GM21526 (cell line): ENCODE data around the gene NAV2.

Experiments
- ATAC-seq: cut with Tn5 transposase; IDR thresholded peaks from one replicate; pipeline ENCODE4 v1.9.1; 2021; ENCODE audit warnings: moderate library complexity; ENCODE audit not compliant: unreplicated experiment, low FRiP score

Gene NAV2

DNA sequence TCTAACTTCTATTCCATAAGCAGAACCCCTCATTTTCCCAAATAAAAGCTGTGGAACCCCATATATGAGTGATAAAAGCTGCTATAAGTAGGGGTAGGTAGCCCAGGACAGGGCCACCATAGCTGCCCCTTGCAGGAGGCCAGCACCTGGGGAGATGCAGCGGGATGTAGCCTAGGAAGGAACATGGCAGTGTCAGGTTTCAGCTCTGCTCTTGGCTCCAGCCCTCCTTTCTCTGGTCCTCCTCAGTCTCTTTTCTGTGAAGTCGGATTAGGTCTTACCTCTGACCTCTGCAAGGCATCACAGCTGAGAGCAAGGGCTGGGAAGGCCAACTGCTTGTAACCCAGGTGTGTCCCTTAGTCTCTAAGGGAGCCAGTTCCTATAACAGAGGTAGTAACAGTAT lies 135.6 kb downstream of the NAV2 start:
- no peak for ATAC-seq

DNA sequence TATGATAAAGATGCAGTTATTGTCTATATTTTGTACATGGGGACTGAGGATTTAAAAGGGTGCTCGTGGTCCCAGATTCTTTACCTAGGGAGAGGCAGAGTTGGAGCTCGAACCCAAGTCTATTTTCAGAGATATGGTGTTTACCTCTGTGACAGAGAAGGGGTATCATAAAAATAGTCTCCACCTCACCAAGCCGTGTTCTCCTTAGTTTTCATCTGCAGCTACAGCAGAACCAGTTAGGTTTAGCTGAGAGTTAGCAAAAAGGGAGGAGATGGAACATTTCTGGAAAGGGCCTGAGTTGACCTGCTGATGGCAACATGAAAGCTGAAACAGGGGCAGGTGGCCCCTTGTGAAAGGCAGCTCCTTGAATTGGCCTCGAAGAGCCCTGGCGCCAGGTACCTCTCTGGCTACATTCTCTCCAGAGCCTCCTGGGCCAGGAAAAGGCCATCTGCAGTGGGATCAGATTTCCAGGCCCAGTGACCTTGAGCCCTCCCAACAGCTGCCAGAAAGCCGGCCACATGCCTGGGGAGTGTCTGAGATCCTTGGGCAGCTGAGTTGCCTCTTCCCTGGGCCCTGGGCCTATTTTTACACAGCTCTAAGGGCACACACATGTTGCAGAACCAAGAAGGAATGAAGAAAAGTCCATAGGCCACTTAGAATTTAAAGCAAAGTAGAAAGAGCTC lies 136.6 kb downstream of the NAV2 start:
- no peak for ATAC-seq

DNA sequence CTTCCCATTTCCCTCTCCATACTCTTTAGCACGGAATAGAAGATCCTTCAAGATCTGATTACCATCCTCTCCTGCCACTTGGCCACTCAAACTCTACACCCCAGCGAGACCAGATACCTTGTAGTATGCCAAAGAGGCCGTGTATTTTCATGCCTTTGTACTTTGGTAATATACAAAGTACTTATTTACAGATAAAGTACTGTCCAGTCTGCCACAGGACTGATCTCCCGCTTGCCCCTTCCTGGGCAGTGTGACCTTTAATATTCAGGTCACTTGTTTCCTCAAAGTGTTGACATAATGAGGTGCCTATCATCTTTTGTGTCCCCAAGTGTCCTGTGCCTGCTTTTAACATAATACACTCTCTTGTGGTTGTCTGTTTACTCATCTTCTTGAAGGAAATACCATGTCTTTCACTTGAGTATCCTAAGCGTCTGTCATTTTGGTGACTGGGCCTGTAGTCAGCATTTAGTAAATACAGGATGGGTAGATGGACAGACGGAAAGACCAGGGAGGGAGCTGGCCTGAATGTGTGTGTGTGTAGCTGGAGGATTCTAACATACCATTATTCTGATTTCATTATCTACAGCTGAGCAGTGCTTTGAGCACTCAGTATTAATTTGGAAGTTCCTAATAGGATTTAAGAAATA lies 137.4 kb downstream of the NAV2 start:
- no peak for ATAC-seq

DNA sequence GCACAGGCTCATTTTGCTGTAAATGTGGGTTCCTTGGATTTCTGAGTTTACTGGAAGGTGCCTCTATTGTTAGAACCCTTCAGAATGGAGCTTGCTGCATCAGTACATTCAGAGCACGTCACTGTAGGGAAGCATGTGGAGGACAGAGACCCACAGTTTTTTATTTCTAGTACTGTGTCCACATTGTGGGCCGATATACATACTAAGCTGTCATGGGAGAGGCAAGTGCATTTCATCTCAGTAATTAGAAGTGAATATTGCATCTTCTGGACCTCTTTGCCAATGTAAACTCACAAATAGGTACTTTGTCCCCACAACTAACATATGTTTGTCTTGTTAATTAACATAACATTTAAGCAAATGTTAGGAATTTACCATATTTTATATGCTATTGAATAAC lies 139.7 kb downstream of the NAV2 start:
- no peak for ATAC-seq

DNA sequence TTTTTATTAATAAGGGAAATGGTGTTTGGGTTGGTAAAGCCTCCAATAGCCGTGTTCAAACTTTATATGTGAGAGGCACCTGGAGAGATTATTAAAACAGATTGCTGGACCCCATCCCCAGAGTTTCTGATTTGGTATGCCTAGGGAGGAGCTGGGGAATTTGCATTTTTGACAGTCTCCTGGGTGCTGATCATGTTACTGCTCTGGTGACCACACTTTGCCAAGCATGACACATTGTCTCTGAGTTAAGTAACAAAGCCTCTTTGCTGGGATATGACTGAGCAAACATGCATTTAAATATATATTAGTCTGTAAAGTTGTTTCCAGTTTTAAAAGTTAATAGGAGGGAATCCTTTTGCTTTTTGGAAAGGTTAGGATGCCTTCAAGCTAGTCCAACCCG lies 140.4 kb downstream of the NAV2 start:
- ATAC-seq: no peak

DNA sequence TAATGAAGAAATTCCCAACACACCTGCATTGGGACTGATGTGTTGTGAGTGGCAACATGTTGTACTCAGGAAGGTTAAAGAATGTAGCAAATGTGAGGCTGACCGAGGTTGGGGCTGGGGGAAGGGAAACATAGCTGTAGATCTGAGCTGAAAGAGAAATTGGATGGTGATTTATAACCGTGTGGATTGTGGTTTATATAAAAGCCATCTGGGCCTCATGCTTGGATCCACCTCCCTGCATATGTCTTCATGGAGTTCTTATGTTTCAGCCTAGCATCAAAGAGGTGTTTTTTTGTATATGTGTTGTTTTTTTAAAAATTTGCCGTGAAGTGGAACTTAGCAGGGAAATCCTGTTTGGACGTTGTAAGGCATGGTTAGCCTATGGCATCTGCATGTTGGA lies 141.3 kb downstream of the NAV2 start:
- no peak for ATAC-seq

DNA sequence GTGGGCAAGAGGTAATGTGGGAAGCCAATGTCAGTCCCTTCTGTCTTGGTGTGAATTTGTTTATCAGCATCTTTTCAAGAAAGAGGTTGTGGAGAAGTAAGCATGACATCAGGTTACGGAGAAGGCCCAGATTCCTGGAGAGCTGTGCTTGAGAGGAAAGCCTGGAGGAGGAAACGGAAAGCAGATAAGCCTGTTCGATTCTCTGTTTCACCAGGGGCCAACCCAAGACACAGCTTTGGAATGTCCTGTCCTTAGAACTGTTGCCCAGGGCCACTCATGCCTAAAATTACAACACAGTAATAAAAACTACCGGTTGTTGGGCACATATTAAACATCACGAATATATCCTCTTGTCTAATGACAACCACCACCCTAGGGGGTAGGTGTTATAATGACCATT lies 148.5 kb downstream of the NAV2 start:
- ATAC-seq: no peak

DNA sequence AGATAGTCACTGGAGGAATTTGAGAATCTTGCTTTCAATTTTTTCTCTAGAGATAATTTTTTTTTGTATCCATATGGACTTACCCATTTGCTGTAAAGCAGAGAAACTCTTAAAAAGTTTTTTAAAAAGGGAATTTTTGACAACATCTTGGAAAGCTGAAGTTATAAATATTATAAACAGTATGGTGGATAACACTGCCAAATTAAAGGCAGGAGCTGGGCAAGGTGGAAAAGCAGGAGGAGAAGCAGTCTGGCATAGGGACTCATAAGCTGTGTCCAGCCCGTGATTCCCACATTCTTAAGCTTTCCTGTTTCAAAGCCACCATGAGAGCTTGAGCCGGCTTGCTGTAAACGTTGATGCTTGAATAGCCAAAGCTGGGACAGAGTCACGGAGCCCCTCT lies 149.5 kb downstream of the NAV2 start:
- ATAC-seq: no peak

DNA sequence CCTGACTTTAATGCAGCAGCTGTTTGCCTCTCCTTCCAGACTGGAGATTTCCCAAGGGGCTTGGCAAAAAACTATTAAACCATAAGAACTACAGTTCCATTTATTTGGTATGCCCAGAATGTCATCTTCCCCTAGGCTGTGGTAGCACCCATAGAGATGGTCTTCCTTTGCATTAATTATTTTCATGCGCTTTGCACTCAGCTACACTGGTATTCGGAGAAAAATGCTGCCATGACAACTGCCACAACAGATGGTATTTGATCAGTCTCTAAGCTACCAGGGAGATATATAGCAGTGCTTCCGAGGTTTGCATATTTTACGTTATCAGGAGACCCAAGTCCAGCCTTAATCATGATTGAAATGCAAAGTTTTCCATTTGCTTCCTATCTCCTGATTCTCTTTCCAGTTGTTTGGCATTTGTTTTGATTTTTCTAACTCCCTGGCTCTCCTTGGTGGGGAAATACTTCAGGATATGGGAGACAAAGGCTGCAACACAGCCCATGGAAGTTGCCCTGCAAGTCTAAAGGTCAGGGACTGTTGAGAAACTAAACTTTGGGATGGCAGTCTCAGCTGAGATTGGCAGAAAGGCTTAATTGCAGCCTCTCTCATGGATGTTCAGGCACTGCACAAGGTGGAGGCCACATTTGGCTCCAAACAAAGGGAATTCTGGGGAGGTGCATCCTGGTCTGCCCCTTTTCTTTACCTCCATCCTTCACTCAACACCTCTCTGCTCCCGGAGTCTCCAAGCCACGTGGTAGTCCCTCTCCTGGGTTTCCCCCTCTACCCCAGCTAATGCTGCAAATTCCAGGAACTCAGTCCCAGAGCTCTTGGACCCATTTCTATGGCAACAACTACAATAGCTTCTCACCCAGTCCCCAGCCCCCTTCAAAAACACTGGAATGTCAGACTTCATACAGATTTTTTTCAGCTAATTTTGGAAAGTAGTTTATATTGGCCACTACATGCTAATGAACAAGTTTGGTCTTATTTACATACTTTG lies 151.8 kb downstream of the NAV2 start:
- ATAC-seq: no peak

DNA sequence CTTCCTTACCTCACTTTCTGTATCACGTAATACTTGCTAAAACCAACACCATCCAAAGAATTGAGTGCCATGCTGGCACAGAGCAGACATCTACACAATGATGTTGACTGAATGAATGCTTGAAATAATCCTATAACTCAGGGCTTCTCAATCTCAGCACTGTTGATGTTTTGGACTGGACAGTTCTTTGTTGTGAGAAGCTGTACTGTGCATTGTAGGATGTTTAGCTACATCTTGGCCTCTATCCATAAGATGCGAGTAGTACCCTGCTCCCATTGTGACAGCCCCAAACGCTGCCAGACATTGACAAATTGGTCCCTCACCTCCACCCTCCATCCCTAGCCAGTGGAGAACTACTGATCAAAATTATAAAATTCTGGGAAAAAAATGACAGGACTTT lies 153.4 kb downstream of the NAV2 start:
- ATAC-seq: no peak

DNA sequence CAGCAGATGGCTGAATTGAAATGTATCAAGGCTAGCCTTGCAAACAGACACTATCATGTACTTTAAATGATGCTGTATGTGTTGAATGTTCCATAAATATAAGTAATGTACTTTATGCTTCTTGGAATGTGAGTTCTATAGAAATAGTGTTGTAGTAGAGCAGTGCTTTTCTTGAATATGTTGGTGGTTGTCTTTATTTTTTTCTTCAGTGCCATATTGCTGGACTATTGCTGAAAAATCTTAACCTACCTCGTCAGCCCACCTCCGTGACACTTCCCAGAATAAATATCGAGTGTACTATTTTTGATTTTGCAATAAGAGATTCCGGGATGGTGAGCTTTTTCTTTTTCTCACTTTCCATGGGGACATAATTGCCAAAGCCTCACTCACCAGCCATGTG lies 153.9 kb downstream of the NAV2 start:
- ATAC-seq: no peak

DNA sequence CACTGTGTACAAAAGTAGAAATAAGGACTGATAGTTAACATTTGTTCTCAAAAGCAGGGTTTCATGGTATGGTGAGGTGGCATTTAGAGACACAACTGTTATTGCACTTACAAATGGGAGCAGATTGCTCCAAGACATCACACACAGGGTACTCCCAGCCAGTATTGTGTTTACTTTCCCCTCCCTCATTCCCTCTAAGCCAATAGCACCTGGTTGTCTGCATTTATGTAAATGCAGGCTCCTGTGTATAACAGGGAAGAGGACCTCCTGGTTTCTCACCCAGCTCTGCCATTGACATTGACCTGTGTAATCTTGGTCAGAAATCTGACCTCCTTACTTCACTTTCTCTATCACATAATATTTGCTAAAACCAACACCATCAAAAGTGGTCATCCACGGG lies 154.4 kb downstream of the NAV2 start:
- ATAC-seq: no peak

DNA sequence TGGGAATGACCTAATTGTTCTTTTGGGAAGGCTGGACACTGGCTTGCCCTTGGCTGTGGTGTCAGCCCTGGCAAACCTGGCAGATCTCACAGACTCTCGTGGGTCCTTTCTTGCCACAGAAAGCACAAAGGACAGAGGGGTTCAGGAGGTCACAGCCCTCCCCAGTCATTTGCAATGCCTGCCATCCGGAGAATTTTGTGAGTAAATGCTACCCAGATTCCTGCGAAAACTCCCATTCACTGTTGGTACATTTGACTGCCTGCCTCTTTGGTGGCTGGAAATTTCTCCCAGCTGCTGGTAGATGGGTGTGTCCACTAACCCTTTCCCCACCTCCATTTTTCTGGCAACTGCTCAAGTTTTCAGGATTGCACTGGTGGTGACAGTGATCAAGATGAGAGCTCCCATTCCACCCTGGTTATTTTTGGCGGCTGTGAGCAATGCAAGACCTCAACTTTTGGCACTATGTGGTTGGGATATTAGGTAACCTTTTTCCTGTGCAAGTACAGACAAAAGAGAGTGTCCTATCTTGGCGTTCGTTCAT lies 155.7 kb downstream of the NAV2 start:
- ATAC-seq: no peak

DNA sequence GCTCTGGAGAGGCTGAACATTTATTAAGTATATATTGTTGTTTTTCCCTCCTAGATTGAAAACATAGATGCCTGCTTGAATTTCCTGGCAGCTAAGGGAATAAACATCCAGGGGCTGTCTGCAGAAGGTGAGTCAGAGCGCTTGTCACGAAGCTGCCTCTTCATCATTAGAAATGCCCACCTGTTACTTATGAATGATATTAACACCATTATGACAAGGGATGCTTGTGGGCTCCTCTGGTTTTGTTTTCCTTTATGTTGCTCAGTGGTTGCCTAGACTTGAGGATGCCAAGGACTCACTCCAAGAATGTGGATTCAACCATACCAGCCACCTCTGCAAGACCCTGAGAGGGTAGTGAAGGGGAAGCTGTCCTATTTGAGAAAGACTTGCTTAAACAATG lies 156.2 kb downstream of the NAV2 start:
- ATAC-seq: no peak

DNA sequence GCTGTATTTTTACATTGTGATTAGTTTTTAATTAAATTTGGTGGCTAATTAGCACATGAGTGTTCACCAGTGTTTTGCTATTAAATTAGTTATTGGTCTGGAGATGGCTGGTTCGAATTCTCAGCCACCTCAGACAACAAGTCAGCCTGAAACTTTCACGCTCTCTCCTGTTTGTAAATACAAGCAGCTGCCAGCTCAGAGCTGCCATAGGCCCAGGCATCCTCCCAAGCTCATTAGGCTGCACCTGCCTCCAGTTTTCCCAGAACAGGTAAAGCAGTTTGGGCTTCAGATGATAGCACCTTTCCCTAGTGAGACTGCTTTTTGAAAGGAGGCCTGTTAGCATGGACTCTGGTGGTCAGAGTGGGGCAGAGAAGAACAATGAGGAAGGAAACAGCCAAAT lies 156.8 kb downstream of the NAV2 start:
- no peak for ATAC-seq

DNA sequence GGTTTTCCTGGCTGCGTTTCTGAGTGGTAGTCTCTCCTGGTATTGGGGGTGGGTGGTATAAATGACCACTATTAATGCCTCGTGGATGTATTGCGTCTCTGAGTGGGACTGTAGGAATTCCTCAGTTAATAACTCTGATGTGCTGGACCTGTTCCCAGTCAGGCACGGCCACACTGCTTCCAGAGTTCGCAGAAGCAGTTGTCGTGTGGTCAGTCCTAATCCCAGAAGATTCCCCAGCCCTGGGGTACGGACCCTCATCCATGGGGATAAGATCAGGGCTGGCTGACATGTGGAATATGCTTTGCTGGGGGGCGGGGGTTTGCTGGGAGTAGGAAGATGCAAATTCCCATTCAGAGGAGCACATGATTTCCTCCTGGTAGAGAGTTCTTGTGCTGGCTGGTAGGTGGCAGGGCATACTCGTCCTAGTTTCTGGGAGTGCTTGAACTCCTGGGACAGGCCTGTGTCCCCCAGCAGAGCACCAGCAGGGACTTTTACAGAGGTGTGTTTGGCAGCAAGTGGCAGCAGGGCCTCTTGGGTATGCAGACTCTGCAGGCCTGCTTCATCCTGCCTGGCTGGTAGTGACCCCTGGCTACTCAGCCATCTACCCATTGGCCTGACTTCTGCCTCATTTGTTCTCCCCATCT lies 157.4 kb downstream of the NAV2 start:
- ATAC-seq: no peak

DNA sequence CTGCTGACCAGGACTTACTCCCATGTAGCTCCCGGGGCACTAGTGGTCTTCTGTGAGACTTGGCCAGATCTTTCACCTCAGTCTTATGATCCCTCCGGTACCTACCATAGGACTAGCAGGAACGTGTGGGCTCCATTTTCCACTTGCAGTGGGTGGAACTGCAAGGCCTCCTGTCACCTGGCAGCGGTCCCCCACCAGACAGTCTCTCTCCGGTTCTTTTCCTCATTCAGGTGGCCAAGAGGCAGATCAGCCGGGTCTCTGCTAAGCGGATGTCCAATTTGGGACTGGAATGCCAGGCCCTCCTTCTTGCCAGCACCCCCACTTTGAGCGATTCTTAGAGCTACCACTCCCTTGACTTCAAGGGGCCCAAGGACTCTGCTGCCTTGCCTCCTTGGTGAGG lies 158.9 kb downstream of the NAV2 start:
- no peak for ATAC-seq

DNA sequence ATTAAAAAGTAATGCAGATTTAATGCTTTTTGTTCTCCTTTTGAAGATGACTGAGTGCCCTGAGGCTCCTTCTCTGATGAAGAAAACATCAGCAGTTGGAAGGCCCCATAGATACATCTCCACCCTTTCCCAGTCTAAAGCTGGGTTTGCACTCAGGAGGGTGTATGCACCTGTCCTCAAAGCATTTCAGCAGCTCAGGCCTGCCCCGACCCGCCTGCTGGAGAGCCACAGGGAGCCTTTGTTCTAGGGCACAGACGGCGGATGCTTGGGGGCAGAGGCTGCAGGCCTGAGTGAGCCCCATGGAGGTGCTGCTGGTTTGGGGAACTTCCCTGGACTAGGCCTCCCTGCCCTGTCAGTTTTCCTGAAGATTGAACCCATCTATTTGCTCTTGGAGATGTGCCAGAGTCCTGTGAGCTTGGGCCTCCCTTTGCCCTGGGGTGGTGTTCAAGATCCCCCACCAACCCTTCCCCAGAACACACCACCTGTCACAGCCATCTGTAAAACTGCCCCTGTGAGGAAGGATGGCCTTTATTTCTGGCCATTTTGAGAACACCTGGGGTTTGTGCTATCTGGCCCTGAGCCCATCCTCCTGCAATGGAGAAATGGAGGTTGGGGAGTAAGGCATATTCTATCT lies 160.0 kb downstream of the NAV2 start:
- ATAC-seq: no peak

DNA sequence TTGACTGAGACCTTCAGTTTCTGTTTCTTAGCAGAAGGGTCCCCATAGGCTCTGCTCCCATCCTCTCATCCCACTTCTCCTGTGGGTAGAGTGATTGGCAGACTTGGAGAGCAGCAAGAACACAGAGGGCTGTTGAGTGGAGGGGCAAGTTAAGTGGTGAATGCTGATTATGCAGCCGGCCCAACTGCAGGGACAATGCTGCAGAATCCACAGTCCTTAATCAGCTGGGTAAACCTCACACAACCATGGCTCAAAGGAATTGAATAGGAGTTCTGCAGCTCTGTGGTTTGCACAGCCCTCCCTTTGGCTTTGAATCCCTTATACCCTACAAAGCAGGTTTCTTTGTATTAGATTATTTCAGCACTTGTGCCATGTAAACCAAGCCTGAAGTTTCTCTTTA lies 161.1 kb downstream of the NAV2 start:
- no peak for ATAC-seq

DNA sequence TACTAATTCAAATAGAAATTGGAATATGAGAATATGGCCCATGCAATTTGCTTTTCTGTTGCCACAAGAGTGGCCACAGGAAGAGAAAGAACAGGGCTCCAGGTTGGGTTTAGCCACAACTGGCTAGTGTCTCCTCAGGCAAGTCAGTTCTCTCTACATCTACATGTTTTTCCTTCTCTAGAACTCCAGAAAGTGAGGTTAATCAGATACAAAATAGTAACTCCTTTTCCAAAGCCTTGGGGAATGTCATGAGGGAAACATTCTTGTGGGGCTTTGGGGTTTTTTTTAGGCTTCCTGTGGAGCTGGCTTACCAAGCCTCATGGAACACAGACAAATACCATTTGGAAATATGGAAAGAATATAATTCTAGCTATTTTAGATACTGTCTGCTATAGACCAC lies 161.6 kb downstream of the NAV2 start:
- ATAC-seq: no peak
